ENCODE measurements around the gene HOXA2.

The HOXA2 gene

DNA sequence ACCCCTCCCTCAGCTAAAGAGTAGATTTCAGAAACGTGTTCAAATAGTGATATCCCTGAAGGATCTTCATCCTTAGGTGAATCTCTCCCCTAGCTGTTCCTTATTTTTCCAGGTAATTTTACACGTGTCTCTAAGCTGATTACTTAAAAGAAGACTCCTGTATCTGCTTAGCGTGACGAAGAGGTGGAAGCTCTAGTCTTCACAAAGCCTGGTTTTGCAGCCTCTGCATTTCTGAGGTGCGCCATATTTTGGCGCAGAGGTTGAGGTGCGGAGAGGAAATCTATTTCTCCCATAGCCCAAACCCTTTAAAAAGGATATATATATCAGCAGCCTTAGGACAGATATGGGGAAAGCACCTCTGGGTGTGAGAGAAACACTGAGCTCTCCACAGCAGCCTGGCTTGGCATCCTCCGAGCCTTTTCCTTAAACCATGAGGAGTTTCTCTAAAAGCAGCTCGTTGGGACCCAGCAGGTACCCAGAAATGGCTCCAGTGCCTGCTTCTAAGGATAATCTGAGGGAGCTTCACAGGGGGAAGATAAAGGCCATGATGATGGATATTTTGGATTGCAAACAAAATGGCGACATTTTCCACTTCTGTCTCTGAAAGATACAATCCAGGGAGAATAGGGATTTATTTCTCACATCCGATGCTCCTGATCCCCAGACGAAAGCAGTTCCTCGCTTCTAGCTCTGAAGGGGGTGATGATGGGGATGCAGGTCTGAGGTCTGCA lies 3.0 kb upstream of the HOXA2 start:
- Histone ChIP-seq H3K4me3 (no peak overlapping the region), H3K27ac (peak overlapping the region in 1 of 21 experiments; percentile 74)

DNA sequence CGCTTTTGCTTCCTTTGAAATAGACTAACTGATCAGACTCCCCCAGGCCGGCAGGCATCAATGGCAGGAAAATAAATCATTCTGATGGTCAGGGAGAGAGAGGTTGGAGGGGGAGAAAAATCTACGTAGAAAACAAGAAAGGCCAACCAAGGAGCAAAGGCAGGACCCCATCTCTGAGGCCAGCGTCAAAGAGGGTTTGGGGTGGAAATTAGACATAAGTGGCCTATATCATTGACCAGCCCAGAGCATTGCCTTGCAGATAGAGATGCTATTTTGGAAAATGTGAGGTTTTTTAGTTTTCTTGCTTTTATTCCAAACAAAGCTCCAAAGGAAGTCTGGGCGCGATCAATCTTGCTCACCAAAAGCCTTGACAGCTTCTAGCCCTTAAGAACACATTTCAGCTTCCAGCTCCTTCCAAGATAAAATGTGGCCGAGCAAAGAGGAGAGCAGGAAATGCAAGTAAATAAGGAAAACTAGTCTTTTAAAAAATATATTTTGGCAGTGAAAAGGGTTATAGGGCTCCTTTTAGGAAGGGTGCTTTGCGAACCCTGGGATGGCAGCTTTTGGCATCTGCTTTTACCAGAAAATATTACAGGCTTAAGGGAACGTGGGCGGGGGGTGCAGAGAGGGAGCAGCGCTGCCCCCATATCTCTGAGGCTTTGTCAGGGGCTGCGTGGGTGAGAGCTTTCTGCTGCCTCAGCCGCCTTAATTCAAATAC lies 2.0 kb upstream of the HOXA2 start:
- Histone ChIP-seq H3K4me3 (no peak overlapping the region), H3K27ac (peak overlapping the region in 1 of 21 experiments; percentile 69)

DNA sequence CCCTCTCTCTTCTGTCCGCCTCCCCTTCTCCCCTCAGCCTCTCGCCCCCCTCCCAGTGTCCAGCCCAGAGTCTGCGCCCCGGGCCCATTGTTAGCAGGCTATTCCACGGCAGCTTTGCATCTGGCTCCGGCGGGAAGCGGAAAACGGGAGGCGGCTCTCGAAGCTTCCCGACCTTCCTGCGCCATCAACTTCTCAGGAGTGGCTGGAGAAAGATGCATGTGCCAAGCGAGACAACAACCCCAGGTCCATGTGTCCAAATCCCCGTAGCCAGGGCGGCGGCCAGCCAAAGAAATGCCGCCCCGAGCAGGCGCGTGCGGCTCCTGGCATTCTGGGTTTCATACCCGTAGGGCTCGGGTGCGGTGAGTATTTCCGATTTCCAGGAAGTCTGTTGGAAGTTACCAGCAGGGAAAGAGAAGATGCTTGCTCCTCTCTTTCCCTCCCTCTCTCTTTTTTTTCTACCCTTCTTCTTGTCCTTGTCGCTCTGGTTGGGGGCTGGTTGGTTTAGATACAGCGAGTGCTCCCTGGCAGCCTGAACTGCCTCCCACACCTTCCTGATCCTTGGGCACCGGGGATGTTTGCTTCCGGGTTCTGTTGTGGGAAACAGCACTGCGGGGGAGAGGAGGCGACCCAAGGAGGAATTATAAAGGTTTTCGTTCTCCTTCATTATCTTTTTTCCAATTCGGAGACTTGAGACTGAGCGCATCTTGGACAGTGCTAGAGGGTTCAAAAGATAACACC lies 1.2 kb upstream of the HOXA2 start:
- H3K4me3 ChIP-seq: peak overlapping the region in 6 of 7 experiments; percentile 1 to 42 (median 14)
- H3K27ac ChIP-seq: peak overlapping the region in 7 of 21 experiments; percentile 16 to 74 (median 46)

DNA sequence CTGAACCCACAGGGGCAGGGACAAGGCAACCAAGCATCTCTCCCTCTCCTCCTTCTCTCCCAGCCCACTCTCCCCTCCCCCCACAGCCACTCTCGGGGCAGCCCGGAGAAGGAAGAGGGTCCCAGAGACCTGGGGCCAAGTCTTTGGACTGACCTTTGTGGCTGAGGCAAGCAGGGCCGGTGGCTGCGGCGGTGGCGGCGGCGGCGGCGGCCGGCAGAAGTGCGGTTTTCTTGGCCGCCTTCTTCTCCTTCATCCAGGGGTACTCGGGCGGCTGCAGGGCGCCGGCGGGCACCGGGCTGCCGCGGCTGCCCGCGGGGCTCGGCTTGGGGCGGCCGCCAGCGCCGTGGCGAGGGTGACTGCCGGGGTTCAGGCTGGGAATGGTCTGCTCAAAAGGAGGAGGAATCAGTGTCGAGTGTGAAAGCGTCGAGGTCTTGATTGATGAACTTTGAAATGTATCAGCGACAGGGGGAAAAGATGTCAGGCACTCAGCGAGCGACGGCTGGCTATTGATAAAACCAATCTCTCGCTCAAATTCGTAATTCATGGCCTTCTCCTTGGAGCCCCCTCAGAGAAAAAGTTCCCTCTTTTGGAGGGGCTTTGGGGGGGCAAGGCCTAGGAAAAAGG lies 414 bp downstream of the HOXA2 start:
- peak overlapping the region in 6 of 21 experiments; percentile 41 to 74 (median 70) for H3K27ac ChIP-seq
- H3K4me3 ChIP-seq: peak overlapping the region in 6 of 7 experiments; percentile 0 to 42 (median 30)

GRCh38 chr7:27101171-27101956 lies 1.1 kb downstream of the HOXA2 start:
- Histone ChIP-seq H3K4me3 (peak overlapping the region in 5 of 7 experiments; percentile 15 to 42 (median 32)), H3K27ac (peak overlapping the region in 6 of 21 experiments; percentile 26 to 74 (median 55))

DNA sequence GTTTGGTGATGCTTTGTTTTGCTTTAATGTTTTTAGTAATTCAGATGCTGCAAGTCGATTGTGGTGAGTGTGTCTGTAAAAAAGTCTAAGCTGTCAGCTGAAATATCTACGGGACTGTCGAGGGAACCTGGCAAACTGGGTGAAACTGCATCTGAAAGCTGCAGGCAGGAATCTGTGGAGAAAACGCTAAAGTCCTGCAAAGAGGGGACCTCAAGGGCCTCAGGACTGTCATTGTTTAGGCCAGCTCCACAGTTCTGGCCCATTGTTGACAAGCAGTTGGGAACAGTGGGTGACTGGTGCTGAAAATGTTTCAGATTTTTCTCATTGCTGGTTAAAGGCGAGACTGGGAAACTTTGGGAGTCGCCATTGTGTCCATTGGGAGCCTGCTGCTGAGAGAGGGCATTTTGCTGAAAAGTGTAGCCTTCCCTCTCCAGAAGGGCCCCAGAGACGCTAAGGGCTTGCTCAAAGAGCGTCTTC lies 1.8 kb downstream of the HOXA2 start:
- Histone ChIP-seq H3K27ac (peak overlapping the region in 6 of 21 experiments; percentile 25 to 74 (median 50)), H3K4me3 (peak overlapping the region in 3 of 7 experiments; percentile 29 to 42 (median 32))

- Histone ChIP-seq H3K4me3 (peak overlapping the region in 1 of 7 experiments; percentile 96), H3K27ac (peak overlapping the region in 1 of 21 experiments; percentile 6)
Measured at GRCh38 chr7:27099453-27100370, 2.8 kb downstream of the HOXA2 start.

DNA sequence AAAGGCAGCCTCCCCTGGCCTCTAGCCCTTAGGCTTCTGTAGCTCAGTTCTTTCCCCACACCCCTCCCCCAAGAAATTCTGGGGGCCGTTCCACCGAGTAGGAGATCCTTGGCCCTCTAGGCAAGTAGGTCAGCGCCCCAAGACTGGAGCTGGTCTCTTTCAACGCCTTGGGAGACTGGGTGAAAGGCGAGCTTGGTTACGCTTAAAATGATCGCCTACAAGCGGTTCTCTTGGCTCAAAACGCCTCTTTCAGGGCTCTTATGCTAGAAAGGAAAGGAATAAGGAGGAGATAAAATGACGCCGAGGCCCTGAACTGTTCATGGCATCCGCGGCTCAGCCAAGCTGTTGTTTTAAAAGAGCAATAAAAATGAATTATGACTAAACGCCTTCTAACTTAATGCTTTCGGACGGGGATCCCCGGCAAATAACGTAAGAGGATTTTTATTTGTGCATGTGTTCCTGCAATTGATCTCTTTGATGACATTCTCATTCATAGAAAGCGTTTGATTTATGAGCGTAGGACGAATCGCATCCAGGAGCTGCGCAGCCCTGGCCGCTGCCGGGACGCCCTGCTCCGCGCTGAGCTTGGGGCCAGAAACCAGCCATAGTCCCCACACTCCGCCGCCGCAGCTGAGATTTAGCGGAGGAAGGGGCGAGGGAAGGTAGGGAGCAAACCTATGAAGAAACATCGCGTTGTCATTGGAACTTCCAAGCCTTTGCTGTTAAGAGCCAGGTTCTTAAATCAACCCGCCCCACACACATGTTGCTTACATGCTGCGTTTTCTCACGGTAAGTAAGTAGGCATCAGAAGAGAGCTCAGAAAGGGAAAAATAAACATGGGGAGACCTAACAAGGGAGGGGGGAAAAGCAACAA lies 3.7 kb downstream of the HOXA2 start:
- Histone ChIP-seq H3K27ac (peak overlapping the region in 14 of 21 experiments; percentile 12 to 92 (median 60)), H3K4me3 (peak overlapping the region in 6 of 7 experiments; percentile 13 to 98 (median 72))

GRCh38 chr7:27097686-27098577 lies 4.6 kb downstream of the HOXA2 start:
- Histone ChIP-seq H3K4me3 (peak overlapping the region; percentile 13 to 98 (median 84)), H3K27ac (peak overlapping the region in 14 of 21 experiments; percentile 12 to 93 (median 60))

- Histone ChIP-seq H3K4me3 (peak overlapping the region; percentile 60 to 98 (median 84)), H3K27ac (peak overlapping the region; percentile 54 to 95 (median 88))
Measured at GRCh38 chr7:27096768-27097514, 5.5 kb downstream of the HOXA2 start.

DNA sequence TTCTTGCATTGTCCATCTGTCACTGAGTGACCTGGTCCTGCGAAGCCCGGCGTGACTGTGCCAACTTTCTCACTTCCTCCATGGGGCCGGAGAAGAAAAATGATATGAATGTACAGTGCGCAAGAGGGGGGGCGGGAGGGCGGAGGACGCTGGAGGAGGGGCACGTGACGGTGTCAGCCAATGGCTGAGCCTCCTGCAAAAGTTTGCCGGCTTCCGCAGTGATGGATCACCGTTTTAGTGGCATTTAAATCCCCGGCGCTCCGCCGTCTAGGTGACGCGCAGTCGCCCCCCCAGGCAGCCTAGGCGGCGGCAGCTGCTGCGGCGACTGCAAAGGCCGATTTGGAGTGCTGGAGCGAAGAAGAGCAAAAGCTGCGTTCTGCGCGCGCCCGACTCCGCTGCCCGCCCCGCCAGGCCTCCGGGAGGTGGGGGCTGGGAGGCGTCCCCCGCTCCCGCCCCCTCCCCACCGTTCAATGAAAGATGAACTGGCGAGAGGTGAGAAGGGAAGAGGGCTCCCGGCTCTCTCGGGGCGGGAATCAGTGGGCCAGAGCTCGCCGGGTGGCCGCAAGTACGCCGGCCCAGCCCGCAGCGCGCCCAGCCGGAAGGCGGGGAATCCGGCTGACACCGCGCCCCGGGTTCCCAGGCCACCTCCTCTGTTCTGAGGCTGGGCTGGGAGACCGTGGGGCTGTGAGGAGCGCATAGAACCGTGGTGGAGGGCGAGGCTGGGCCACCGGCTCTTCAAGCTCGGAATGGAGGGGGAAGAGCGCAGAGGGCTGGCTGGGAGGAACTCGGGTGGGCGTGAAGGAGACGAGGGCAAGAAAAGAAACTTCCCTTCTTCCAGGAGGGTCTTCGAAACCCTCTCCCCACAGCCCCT lies 6.4 kb downstream of the HOXA2 start, which contains the start of gene HOXA1:
Gene HOXA1 (minus strand): TSS at position 104 of the 871 bp plus-strand sequence. CDS start 88 bp downstream, at position 16.
- peak within 1 kb of the TSS; percentile 60 to 98 (median 84) for H3K4me3 ChIP-seq
- H3K27ac ChIP-seq: peak within 1 kb of the TSS; percentile 54 to 95 (median 88)

- peak overlapping the region; percentile 60 to 98 (median 84) for H3K4me3 ChIP-seq
- peak overlapping the region in 12 of 21 experiments; percentile 32 to 95 (median 90) for H3K27ac ChIP-seq
Measured at GRCh38 chr7:27095050-27095896, 7.2 kb downstream of the HOXA2 start.
